ENCODE data around the gene DIP2C.

DNA sequence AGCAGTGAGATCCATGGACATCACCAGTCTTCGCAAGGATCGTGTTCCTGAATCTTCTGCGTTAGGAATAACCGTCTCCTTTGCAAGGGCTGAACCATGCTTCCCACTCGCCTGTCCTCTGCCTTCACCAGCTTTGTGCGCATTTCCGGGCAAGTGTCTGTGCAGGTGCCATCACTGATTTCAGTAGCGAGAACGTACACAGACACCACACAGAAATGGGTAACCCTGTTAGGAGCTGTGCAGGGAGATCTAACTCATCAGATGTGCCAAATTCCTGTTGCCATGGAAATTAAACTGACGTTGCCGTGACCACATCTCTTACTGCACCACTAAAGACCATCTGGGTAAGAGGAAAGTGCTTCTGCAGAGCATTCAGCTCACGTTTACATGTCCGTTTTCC, 146.3 kb downstream of the DIP2C start:
- TF ChIP-seq, protein P1, sequence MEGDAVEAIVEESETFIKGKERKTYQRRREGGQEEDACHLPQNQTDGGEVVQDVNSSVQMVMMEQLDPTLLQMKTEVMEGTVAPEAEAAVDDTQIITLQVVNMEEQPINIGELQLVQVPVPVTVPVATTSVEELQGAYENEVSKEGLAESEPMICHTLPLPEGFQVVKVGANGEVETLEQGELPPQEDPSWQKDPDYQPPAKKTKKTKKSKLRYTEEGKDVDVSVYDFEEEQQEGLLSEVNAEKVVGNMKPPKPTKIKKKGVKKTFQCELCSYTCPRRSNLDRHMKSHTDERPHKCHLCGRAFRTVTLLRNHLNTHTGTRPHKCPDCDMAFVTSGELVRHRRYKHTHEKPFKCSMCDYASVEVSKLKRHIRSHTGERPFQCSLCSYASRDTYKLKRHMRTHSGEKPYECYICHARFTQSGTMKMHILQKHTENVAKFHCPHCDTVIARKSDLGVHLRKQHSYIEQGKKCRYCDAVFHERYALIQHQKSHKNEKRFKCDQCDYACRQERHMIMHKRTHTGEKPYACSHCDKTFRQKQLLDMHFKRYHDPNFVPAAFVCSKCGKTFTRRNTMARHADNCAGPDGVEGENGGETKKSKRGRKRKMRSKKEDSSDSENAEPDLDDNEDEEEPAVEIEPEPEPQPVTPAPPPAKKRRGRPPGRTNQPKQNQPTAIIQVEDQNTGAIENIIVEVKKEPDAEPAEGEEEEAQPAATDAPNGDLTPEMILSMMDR (IDR thresholded peaks at IDR 0.05) = no peak
- TF ChIP-seq POLR2AphosphoS5 (IDR thresholded peaks at IDR 0.05) = no peak
- TF ChIP-seq POLR2A (IDR thresholded peaks at IDR 0.05) = no peak
- no peak for TF ChIP-seq EP300 (IDR thresholded peaks at IDR 0.05)

Data from stomach (tissue), 4 donors.